Measurements from ENCODE around the gene AEBP2. TPM values are rescaled to one million over a fixed set of nuclear protein-coding genes. Genes with fewer than 3 reads are reported as not detected.

The AEBP2 gene
- total and polyA plus RNA-seq, 2 of the 13 experiments (the other 11 are each of a cell fraction or from before 2014, with no cell fraction given) = 9.2 to 17.9 TPM

GRCh38 chr12:19517583-19517982 lies 78.3 kb downstream of the AEBP2 start:
- BruUV-seq (replicated peaks) = no TSS peak
- intact Hi-C loops (cut with micrococcal nuclease; ENCODE audit: unreplicated experiment) = no loop called here
- H3K27ac ChIP-seq (ENCODE audit: extremely low read length, insufficient read depth, low read length) = no peak overlapping the region
- no peak overlapping the region for H2AFZ ChIP-seq (ENCODE audit: low read length)
- ChIA-PET POLR2A (no interaction called here), CTCF (ENCODE audit: low intra/inter-chr PET ratio, low total read pairs) (no interaction called here)
- H3K36me3 ChIP-seq (replicated peaks in 1 of 2; ENCODE audit: control insufficient read depth in 1 of 2, insufficient read depth in 2 of 2, low read length in 2 of 2) = peaks cover 7 to 44% of the 10 kb centered on the region in 2 experiments; a peak in 4 of 5 replicates
- peaks cover 9% of the 10 kb centered on the region for H3K4me1 ChIP-seq (ENCODE audit: insufficient read depth, low read length)
- H3K4me3 ChIP-seq (replicated peaks in 1 of 3; ENCODE audit: insufficient read depth in 1 of 3, low read depth in 2 of 3, low read length in 3 of 3) = no peak overlapping the region
- no peaks in the 10 kb centered on the region for H4K20me1 ChIP-seq (ENCODE audit: insufficient read depth, low read length)
- H3K9ac ChIP-seq (ENCODE audit: insufficient read depth, low read depth, low read length) = no peak overlapping the region
- 100% methylated on average over 1 of the region's 1 CpG for WGBS (ENCODE audit: low lambda C conversion rate)
- no peaks in the 10 kb centered on the region for H3K9me3 ChIP-seq (ENCODE audit: low read length)
- no peak for TF ChIP-seq ZNF503 (CRISPR knock-in tag; IDR thresholded peaks at IDR 0.05)
- TF ChIP-seq ZBTB4 (CRISPR knock-in tag; IDR thresholded peaks at IDR 0.05; ENCODE audit: borderline replicate concordance) = no peak
- no peak for TF ChIP-seq RNF2 (conservative IDR thresholded peaks at IDR 0.05; ENCODE audit: low read depth)
- TF ChIP-seq ZNF484 (CRISPR knock-in tag; IDR thresholded peaks at IDR 0.05; ENCODE audit: borderline replicate concordance, low read depth) = no peak
- H3K79me2 ChIP-seq (ENCODE audit: insufficient read depth, low read length) = no peaks in the 10 kb centered on the region
- FAIRE-seq (no peak), DNase-seq (ENCODE audit: low spot score) (no peak), ATAC-seq (no peak)
- H3K4me2 ChIP-seq (ENCODE audit: low read depth, low read length) = no peak overlapping the region
- in situ Hi-C loops (cut with HindIII; ENCODE audit: extremely low pct_ligation_motif_present, low pct_unique_long_range_greater_than_20kb) = no loop called here
- H3K27me3 ChIP-seq (ENCODE audit: control insufficient read depth in 1 of 2, insufficient read depth in 2 of 2, low read length in 2 of 2) = no peaks in the 10 kb centered on the region
